Ectodermal cell (in vitro differentiated cells): Measurements from ENCODE around the gene ZNF394.
A peak's percentile ranks its signal among the peaks of the same experiment; 100 is the strongest.

Experiments
- H3K27ac ChIP-seq: 2 replicates; pipeline ENCODE4 v1.7.0; 2013; ENCODE audit warnings: mild to moderate bottlenecking, low read depth, low read length; ENCODE audit not compliant: insufficient read depth, poor library complexity, severe bottlenecking
- H3K27me3 ChIP-seq: 2 replicates; pipeline ENCODE4 v1.7.0; 2013; ENCODE audit warnings: mild to moderate bottlenecking, low read length; ENCODE audit not compliant: insufficient read depth, control insufficient read depth, poor library complexity, severe bottlenecking
- H3K36me3 ChIP-seq: one replicate; pipeline ENCODE4 v1.7.0; 2013; ENCODE audit warnings: low read length; ENCODE audit not compliant: control insufficient read depth, insufficient read depth
- H3K4me1 ChIP-seq: one replicate; pipeline ENCODE4 v1.7.0; 2013; ENCODE audit warnings: low read length; ENCODE audit not compliant: control insufficient read depth, insufficient read depth
- H3K4me3 ChIP-seq: 2 replicates; pipeline ENCODE4 v1.7.0; 2013; ENCODE audit warnings: low read depth, low read length, control low read depth; ENCODE audit not compliant: insufficient read depth
- H3K9me3 ChIP-seq: 2 replicates; pipeline ENCODE4 v1.7.0; 2013; ENCODE audit warnings: mild to moderate bottlenecking, low read length, moderate library complexity; ENCODE audit not compliant: control insufficient read depth
- WGBS, 2 experiments: methylation state at CpG; one replicate each; pipeline ENCODE4 v1.1.7; 2013; ENCODE audit warnings: missing lambda C conversion rate in 2 of 2; 5-methylcytosine and 5-hydroxymethylcytosine counted together

The ZNF394 gene

DNA sequence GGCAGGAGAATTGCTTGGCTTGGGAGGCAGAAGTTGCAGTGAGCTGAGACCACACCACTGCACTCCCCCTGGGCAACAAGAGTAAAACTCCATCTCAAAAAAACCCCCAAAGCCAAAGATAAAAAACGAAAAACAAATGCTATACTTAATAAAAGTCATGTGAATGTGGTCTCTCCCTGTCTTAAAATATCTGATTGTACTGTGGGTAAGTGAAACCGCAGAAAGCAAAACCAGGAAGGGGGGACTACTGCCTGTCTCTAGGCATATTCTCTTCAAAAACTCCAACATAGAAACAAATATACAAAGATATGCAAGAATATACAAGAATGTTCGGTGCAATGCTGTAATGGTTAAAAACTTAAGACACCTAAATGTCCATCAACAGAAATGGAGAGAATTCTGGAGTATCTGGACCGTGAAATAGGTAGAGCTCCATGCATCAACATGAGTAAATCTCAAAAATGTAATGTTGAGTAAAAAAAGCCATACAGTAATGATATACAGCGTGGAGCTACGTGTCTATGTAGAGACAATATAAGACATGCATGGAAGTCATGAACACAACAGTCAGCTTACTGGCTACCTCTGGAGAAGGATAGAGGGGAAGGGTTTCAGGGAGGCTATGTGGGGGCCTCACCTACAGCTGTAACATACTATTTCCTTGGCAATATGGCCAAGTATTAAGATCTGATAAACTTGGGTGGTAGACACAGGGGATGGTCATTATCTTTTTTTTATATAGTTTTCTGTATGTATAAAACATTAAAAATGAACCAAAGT is 2.1 kb downstream of the ZNF394 start:
- Histone ChIP-seq H3K9me3 (no peaks in the 10 kb centered on the region), H3K4me1 (peaks cover 12% of the 10 kb centered on the region), H3K27ac (no peak overlapping the region), H3K36me3 (peaks cover 29% of the 10 kb centered on the region), H3K27me3 (no peaks in the 10 kb centered on the region), H3K4me3 (peak overlapping the region; percentile 68)
- 95 to 99% methylated on average over 4 to 6 of the region's 6 CpGs for WGBS, 2 experiments

GRCh38 chr7:99493823-99494222 is 6.3 kb downstream of the ZNF394 start:
- H3K4me1 ChIP-seq: peaks cover 11% of the 10 kb centered on the region
- no peak overlapping the region for H3K4me3 ChIP-seq
- H3K27ac ChIP-seq: no peak overlapping the region
- H3K27me3 ChIP-seq: no peaks in the 10 kb centered on the region
- H3K9me3 ChIP-seq: no peaks in the 10 kb centered on the region
- peaks cover 36% of the 10 kb centered on the region for H3K36me3 ChIP-seq
- WGBS, 2 experiments: 97 to 99% methylated on average over 6 of the region's 6 CpGs

GRCh38 chr7:99490878-99491277 is 9.2 kb downstream of the ZNF394 start:
- H3K4me1 ChIP-seq: no peaks in the 10 kb centered on the region
- 68 to 84% methylated on average over 3 of the region's 3 CpGs for WGBS, 2 experiments
- peaks cover 33% of the 10 kb centered on the region for H3K36me3 ChIP-seq

GRCh38 chr7:99489235-99489634 is 10.8 kb downstream of the ZNF394 start:
- H3K4me3 ChIP-seq: no peak overlapping the region
- no peaks in the 10 kb centered on the region for H3K27me3 ChIP-seq
- H3K27ac ChIP-seq: no peak overlapping the region
- H3K4me1 ChIP-seq: no peaks in the 10 kb centered on the region
- peaks cover 19% of the 10 kb centered on the region for H3K36me3 ChIP-seq
- no peaks in the 10 kb centered on the region for H3K9me3 ChIP-seq
- WGBS, 2 experiments: 92 to 97% methylated on average over 4 of the region's 4 CpGs

More at GRCh38 chr7:99490878-99491277, 9.2 kb downstream of the ZNF394 start:
- H3K27ac ChIP-seq: no peak overlapping the region
- H3K27me3 ChIP-seq: no peaks in the 10 kb centered on the region
- H3K4me3 ChIP-seq: no peak overlapping the region
- H3K9me3 ChIP-seq: no peaks in the 10 kb centered on the region

DNA sequence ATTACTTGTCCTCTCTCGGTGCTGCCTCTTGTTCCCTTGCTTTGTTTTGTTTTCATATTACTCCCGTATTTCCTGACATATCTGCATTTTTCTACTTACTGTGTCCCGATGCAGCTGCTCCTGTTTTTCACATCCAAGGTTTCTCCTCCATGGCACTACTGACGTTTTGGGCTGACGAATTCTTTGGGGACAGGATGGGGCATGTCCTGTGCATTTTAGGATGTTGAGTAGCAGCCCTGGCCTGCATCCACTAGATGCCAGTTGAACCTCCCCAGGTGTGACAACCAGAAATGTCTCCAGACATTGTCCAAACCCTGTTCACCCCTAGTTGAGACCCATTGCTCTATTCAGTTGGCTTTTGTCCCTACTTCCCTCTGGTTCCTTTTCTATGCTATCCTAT is 15.0 kb downstream of the ZNF394 start:
- H3K9me3 ChIP-seq: no peaks in the 10 kb centered on the region
- no peaks in the 10 kb centered on the region for H3K36me3 ChIP-seq
- no peak overlapping the region for H3K4me3 ChIP-seq
- H3K27ac ChIP-seq: no peak overlapping the region
- WGBS, 2 experiments: 95 to 97% methylated on average over 5 of the region's 5 CpGs
- no peaks in the 10 kb centered on the region for H3K4me1 ChIP-seq
- no peaks in the 10 kb centered on the region for H3K27me3 ChIP-seq

GRCh38 chr7:99478464-99479440 is 21.3 kb downstream of the ZNF394 start:
- H3K36me3 ChIP-seq: peaks cover 6% of the 10 kb centered on the region
- H3K27ac ChIP-seq: no peak overlapping the region
- H3K9me3 ChIP-seq: no peaks in the 10 kb centered on the region
- no peak overlapping the region for H3K4me3 ChIP-seq
- H3K4me1 ChIP-seq: peaks cover 3% of the 10 kb centered on the region
- H3K27me3 ChIP-seq: no peaks in the 10 kb centered on the region
- 95 to 96% methylated on average over 15 of the region's 15 CpGs for WGBS, 2 experiments

DNA sequence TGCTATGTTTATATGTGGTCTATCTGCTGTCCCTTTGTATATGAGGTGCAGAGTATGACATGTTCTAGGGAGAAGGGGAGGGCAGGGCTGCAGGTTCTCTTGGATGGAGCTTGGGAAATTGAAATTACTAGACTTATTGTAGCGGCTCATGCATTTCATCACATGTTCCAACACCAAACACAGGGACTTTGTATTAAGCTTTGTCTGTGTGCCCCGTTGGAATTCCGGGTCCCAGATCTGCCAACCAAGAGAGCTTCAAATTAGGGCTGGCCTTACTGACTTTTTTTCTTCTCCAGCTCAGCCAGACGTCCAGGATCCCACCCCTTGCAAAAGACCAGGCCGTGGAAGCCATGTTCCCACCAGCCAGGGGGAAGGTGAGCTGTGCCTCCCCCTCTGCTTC is 24.0 kb downstream of the ZNF394 start:
- no peak overlapping the region for H3K27ac ChIP-seq
- no peaks in the 10 kb centered on the region for H3K9me3 ChIP-seq
- WGBS, 2 experiments: 89 to 93% methylated on average over 5 of the region's 5 CpGs
- no peak overlapping the region for H3K4me3 ChIP-seq
- peaks cover 6% of the 10 kb centered on the region for H3K4me1 ChIP-seq
- H3K36me3 ChIP-seq: peaks cover 6% of the 10 kb centered on the region
- no peaks in the 10 kb centered on the region for H3K27me3 ChIP-seq

- H3K27ac ChIP-seq: peak overlapping the region; percentile 71
- WGBS, 2 experiments: 11 to 14% methylated on average over 7 of the region's 7 CpGs
- H3K36me3 ChIP-seq: no peaks in the 10 kb centered on the region
- H3K9me3 ChIP-seq: no peaks in the 10 kb centered on the region
- H3K4me1 ChIP-seq: peaks cover 6% of the 10 kb centered on the region
- peak overlapping the region; percentile 95 for H3K4me3 ChIP-seq
- peaks cover 9% of the 10 kb centered on the region for H3K27me3 ChIP-seq
Measured at GRCh38 chr7:99473315-99473596, 26.8 kb downstream of the ZNF394 start.

- Histone ChIP-seq H3K9me3 (no peaks in the 10 kb centered on the region), H3K4me3 (peak within 1 kb of the TSS; percentile 95), H3K4me1 (peaks cover 6% of the 10 kb centered on the region), H3K27ac (peak within 1 kb of the TSS; percentile 71), H3K27me3 (peaks cover 9% of the 10 kb centered on the region), H3K36me3 (no peaks in the 10 kb centered on the region)
- 1% methylated on average over 56 of the region's 56 CpGs for WGBS, 2 experiments
Measured at GRCh38 chr7:99472561-99473314, 27.3 kb downstream of the ZNF394 start, which contains the start of gene ZNF789. ZNF789 (plus strand) TSS chr7:99472890; CDS start chr7:99476457, 3,567 bp downstream.
